ENCODE results near the gene MEMO1.

DNA sequence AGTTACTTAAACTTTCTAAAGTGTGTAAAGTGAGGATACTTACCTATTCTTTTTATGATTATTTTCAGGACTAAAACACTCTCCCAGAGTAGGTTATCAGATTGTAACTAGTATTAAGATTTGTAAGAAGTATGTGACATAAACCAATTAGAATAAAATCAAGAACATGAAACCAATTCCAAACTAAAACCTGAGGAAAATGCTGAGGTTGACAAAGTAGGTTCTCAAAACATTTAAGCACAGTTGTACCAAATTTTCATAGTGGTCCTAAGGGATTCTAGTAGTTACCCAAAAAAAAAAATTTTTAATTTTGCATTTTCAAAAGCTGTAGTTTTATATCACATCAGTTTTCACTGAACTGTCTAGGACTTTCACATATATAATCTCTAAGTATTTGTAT lies 157.3 kb downstream of the MEMO1 start:
- TF ChIP-seq TAF1 (IDR thresholded peaks at IDR 0.05; ENCODE audit: low read depth) (no peak), CEBPB (IDR thresholded peaks at IDR 0.05) (no peak), TCF12 (IDR thresholded peaks at IDR 0.05; ENCODE audit: low read depth) (no peak), RAD21 (IDR thresholded peaks at IDR 0.05; ENCODE audit: low read depth) (no peak), EGR1 (IDR thresholded peaks at IDR 0.05) (no peak), YY1 (IDR thresholded peaks at IDR 0.05; ENCODE audit: low read depth) (no peak), EP300 (IDR thresholded peaks at IDR 0.05; ENCODE audit: borderline replicate concordance) (no peak), FOXM1 (IDR thresholded peaks at IDR 0.05; ENCODE audit: borderline replicate concordance, low read depth) (no peak), CREB1 (IDR thresholded peaks at IDR 0.05; ENCODE audit: low read depth) (no peak)
- TF ChIP-seq, protein P1, sequence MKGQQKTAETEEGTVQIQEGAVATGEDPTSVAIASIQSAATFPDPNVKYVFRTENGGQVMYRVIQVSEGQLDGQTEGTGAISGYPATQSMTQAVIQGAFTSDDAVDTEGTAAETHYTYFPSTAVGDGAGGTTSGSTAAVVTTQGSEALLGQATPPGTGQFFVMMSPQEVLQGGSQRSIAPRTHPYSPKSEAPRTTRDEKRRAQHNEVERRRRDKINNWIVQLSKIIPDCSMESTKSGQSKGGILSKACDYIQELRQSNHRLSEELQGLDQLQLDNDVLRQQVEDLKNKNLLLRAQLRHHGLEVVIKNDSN (IDR thresholded peaks at IDR 0.05): no peak
- TF ChIP-seq, protein P2, sequence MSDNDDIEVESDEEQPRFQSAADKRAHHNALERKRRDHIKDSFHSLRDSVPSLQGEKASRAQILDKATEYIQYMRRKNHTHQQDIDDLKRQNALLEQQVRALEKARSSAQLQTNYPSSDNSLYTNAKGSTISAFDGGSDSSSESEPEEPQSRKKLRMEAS (IDR thresholded peaks at IDR 0.05): no peak
- TF ChIP-seq, protein P3, sequence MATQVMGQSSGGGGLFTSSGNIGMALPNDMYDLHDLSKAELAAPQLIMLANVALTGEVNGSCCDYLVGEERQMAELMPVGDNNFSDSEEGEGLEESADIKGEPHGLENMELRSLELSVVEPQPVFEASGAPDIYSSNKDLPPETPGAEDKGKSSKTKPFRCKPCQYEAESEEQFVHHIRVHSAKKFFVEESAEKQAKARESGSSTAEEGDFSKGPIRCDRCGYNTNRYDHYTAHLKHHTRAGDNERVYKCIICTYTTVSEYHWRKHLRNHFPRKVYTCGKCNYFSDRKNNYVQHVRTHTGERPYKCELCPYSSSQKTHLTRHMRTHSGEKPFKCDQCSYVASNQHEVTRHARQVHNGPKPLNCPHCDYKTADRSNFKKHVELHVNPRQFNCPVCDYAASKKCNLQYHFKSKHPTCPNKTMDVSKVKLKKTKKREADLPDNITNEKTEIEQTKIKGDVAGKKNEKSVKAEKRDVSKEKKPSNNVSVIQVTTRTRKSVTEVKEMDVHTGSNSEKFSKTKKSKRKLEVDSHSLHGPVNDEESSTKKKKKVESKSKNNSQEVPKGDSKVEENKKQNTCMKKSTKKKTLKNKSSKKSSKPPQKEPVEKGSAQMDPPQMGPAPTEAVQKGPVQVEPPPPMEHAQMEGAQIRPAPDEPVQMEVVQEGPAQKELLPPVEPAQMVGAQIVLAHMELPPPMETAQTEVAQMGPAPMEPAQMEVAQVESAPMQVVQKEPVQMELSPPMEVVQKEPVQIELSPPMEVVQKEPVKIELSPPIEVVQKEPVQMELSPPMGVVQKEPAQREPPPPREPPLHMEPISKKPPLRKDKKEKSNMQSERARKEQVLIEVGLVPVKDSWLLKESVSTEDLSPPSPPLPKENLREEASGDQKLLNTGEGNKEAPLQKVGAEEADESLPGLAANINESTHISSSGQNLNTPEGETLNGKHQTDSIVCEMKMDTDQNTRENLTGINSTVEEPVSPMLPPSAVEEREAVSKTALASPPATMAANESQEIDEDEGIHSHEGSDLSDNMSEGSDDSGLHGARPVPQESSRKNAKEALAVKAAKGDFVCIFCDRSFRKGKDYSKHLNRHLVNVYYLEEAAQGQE (IDR thresholded peaks at IDR 0.05; ENCODE audit: low read depth): no peak
